B cell (primary cell): Measurements from ENCODE around the gene CTDP1.

Experiments
- CTCF ChIP-seq: fragments of 200-600 bp; IDR thresholded peaks from one replicate; pipeline ENCODE4 v1.8.0; 2022; ENCODE audit warnings: antibody characterized with exemption, mild to moderate bottlenecking
- EZH2 ChIP-seq: IDR thresholded peaks from 2 replicates; pipeline ENCODE4 v1.6.1; 2012; ENCODE audit warnings: borderline replicate concordance, low read depth, mild to moderate bottlenecking, moderate library complexity, low read length; ENCODE audit not compliant: insufficient read depth, poor library complexity, severe bottlenecking

GRCh38 chr18:79798346-79798998 lies 118.9 kb downstream of the CTDP1 start:
- no peak for TF ChIP-seq CTCF
- TF ChIP-seq EZH2: no peak
